LNCAP (cell line): Measurements from ENCODE around the gene LRRC15.

Experiments used
- CTCF ChIP-seq: fragments of 450-650 bp; IDR thresholded peaks from 2 replicates; pipeline ENCODE4 v1.5.1; 2017; ENCODE audit warnings: mild to moderate bottlenecking

Gene LRRC15

GRCh38 chr3:194325424-194326153 lies 44.0 kb downstream of the LRRC15 start:
- no peak for TF ChIP-seq CTCF

GRCh38 chr3:194324823-194325327 lies 44.7 kb downstream of the LRRC15 start:
- no peak for TF ChIP-seq CTCF

- no peak for TF ChIP-seq CTCF
These were observed 45.5 kb downstream of the LRRC15 start for GRCh38 chr3:194323785-194324735.

- TF ChIP-seq CTCF, result no peak
These were observed 46.8 kb downstream of the LRRC15 start for GRCh38 chr3:194322678-194323211.

GRCh38 chr3:194321693-194322640 lies 47.6 kb downstream of the LRRC15 start:
- TF ChIP-seq CTCF, result no peak

- TF ChIP-seq CTCF, result no peak
These were observed 48.7 kb downstream of the LRRC15 start for GRCh38 chr3:194320744-194321243.
